ENCODE measurements around the gene DNAJB13.
"Not testable (repeated sequence)": the region's sequence is repeated elsewhere in the genome, so short reads cannot be mapped to it uniquely, and the experiment has no call there.

Gene DNAJB13

GRCh38 chr11:73950869-73951710 lies at the start of gene DNAJB13:
Gene DNAJB13, plus strand, starts transcription at chr11:73951026. Its CDS starts 44 bp downstream, at chr11:73951070.
- Mint-ChIP-seq H3K27ac (no peak within 1 kb of the TSS), H3K4me3 (no peak within 1 kb of the TSS)

GRCh38 chr11:73902303-73902702 lies 48.5 kb upstream of the DNAJB13 start:
- H3K36me3 Mint-ChIP-seq (ENCODE audit: low read depth) = peaks cover 22% of the 10 kb centered on the region
- peak overlapping the region; percentile 29 for H3K27ac Mint-ChIP-seq
- H3K9me3 Mint-ChIP-seq = no peaks in the 10 kb centered on the region
- no peaks in the 10 kb centered on the region for H3K4me1 Mint-ChIP-seq
- no peak for DNase-seq
- ATAC-seq = no peak
- H3K27me3 Mint-ChIP-seq = no peaks in the 10 kb centered on the region
- H3K4me3 Mint-ChIP-seq = no peak overlapping the region

More at GRCh38 chr11:73950869-73951710, at the start of gene DNAJB13:
- no peaks in the 10 kb centered on the region for H3K36me3 Mint-ChIP-seq (ENCODE audit: low read depth)
- H3K4me1 Mint-ChIP-seq = no peaks in the 10 kb centered on the region
- peak; percentile 72 for ATAC-seq
- H3K9me3 Mint-ChIP-seq = no peaks in the 10 kb centered on the region
- H3K27me3 Mint-ChIP-seq = peaks cover 4% of the 10 kb centered on the region
- peak; percentile 26 for DNase-seq

- no peak overlapping the region for H3K4me3 Mint-ChIP-seq
- DNase-seq (peak; percentile 3), ATAC-seq (peak; percentile 83)
- no peaks in the 10 kb centered on the region for H3K4me1 Mint-ChIP-seq
- H3K27ac Mint-ChIP-seq = no peak overlapping the region
- peaks cover 21% of the 10 kb centered on the region for H3K36me3 Mint-ChIP-seq (ENCODE audit: low read depth)
- no peaks in the 10 kb centered on the region for H3K27me3 Mint-ChIP-seq
- H3K9me3 Mint-ChIP-seq = no peaks in the 10 kb centered on the region
Measured at GRCh38 chr11:73907191-73907590, 43.6 kb upstream of the DNAJB13 start.

GRCh38 chr11:73912026-73912425 lies 38.8 kb upstream of the DNAJB13 start:
- no peak overlapping the region for H3K27ac Mint-ChIP-seq
- no peak for ATAC-seq
- no peak for DNase-seq
- H3K4me3 Mint-ChIP-seq = no peak overlapping the region
- no peaks in the 10 kb centered on the region for H3K27me3 Mint-ChIP-seq
- peaks cover 5% of the 10 kb centered on the region for H3K4me1 Mint-ChIP-seq
- peaks cover 30% of the 10 kb centered on the region for H3K36me3 Mint-ChIP-seq (ENCODE audit: low read depth)
- H3K9me3 Mint-ChIP-seq = no peaks in the 10 kb centered on the region

GRCh38 chr11:73913472-73913871 lies 37.4 kb upstream of the DNAJB13 start:
- DNase-seq (no peak), ATAC-seq (no peak)
- peaks cover 34% of the 10 kb centered on the region for H3K36me3 Mint-ChIP-seq (ENCODE audit: low read depth)
- H3K27ac Mint-ChIP-seq = no peak overlapping the region
- H3K4me1 Mint-ChIP-seq = peaks cover 5% of the 10 kb centered on the region
- no peaks in the 10 kb centered on the region for H3K9me3 Mint-ChIP-seq
- H3K27me3 Mint-ChIP-seq = no peaks in the 10 kb centered on the region
- H3K4me3 Mint-ChIP-seq = no peak overlapping the region

GRCh38 chr11:73914284-73914683 lies 36.5 kb upstream of the DNAJB13 start:
- no peak overlapping the region for H3K4me3 Mint-ChIP-seq
- H3K36me3 Mint-ChIP-seq (ENCODE audit: low read depth) = peaks cover 41% of the 10 kb centered on the region
- no peak for DNase-seq
- no peaks in the 10 kb centered on the region for H3K9me3 Mint-ChIP-seq
- no peak overlapping the region for H3K27ac Mint-ChIP-seq
- no peak for ATAC-seq
- peaks cover 5% of the 10 kb centered on the region for H3K4me1 Mint-ChIP-seq
- H3K27me3 Mint-ChIP-seq = no peaks in the 10 kb centered on the region

- ATAC-seq = peak; percentile 59
- no peak overlapping the region for H3K4me3 Mint-ChIP-seq
Measured at GRCh38 chr11:73916435-73916834, 34.4 kb upstream of the DNAJB13 start.

GRCh38 chr11:73921180-73921579 lies 29.6 kb upstream of the DNAJB13 start:
- ATAC-seq (no peak), DNase-seq (no peak)
- H3K4me3 Mint-ChIP-seq = no peak overlapping the region
- no peaks in the 10 kb centered on the region for H3K27me3 Mint-ChIP-seq
- H3K9me3 Mint-ChIP-seq = no peaks in the 10 kb centered on the region
- peaks cover 36% of the 10 kb centered on the region for H3K36me3 Mint-ChIP-seq (ENCODE audit: low read depth)
- no peak overlapping the region for H3K27ac Mint-ChIP-seq
- peaks cover 3% of the 10 kb centered on the region for H3K4me1 Mint-ChIP-seq

More at GRCh38 chr11:73916435-73916834, 34.4 kb upstream of the DNAJB13 start:
- no peaks in the 10 kb centered on the region for H3K27me3 Mint-ChIP-seq
- DNase-seq = no peak
- H3K4me1 Mint-ChIP-seq = peaks cover 5% of the 10 kb centered on the region
- peak overlapping the region; percentile 41 for H3K27ac Mint-ChIP-seq
- H3K9me3 Mint-ChIP-seq = no peaks in the 10 kb centered on the region
- H3K36me3 Mint-ChIP-seq (ENCODE audit: low read depth) = peaks cover 40% of the 10 kb centered on the region

- H3K27ac Mint-ChIP-seq = no peak overlapping the region
- H3K36me3 Mint-ChIP-seq (ENCODE audit: low read depth) = peaks cover 25% of the 10 kb centered on the region
- ATAC-seq (no peak), DNase-seq (no peak)
- no peaks in the 10 kb centered on the region for H3K9me3 Mint-ChIP-seq
- no peaks in the 10 kb centered on the region for H3K4me1 Mint-ChIP-seq
- no peaks in the 10 kb centered on the region for H3K27me3 Mint-ChIP-seq
- no peak overlapping the region for H3K4me3 Mint-ChIP-seq
Measured at GRCh38 chr11:73929388-73929787, 21.4 kb upstream of the DNAJB13 start.

- no peaks in the 10 kb centered on the region for H3K4me1 Mint-ChIP-seq
- no peak overlapping the region for H3K27ac Mint-ChIP-seq
- DNase-seq (no peak), ATAC-seq (peak; percentile 71)
- H3K36me3 Mint-ChIP-seq (ENCODE audit: low read depth) = peaks cover 23% of the 10 kb centered on the region
- no peaks in the 10 kb centered on the region for H3K27me3 Mint-ChIP-seq
- H3K9me3 Mint-ChIP-seq = no peaks in the 10 kb centered on the region
- no peak overlapping the region for H3K4me3 Mint-ChIP-seq
Measured at GRCh38 chr11:73931039-73931645, 19.7 kb upstream of the DNAJB13 start.

GRCh38 chr11:73931951-73932350 lies 18.9 kb upstream of the DNAJB13 start:
- no peak for ATAC-seq
- H3K27me3 Mint-ChIP-seq = no peaks in the 10 kb centered on the region
- no peak overlapping the region for H3K4me3 Mint-ChIP-seq
- no peak for DNase-seq
- no peak overlapping the region for H3K27ac Mint-ChIP-seq
- H3K9me3 Mint-ChIP-seq = no peaks in the 10 kb centered on the region
- peaks cover 21% of the 10 kb centered on the region for H3K36me3 Mint-ChIP-seq (ENCODE audit: low read depth)
- H3K4me1 Mint-ChIP-seq = no peaks in the 10 kb centered on the region

- DNase-seq (no peak), ATAC-seq (no peak)
- H3K27me3 Mint-ChIP-seq = no peaks in the 10 kb centered on the region
- peaks cover 17% of the 10 kb centered on the region for H3K36me3 Mint-ChIP-seq (ENCODE audit: low read depth)
- no peaks in the 10 kb centered on the region for H3K9me3 Mint-ChIP-seq
- no peaks in the 10 kb centered on the region for H3K4me1 Mint-ChIP-seq
- no peak overlapping the region for H3K27ac Mint-ChIP-seq
- no peak overlapping the region for H3K4me3 Mint-ChIP-seq
Measured at GRCh38 chr11:73932781-73933180, 18.0 kb upstream of the DNAJB13 start.

GRCh38 chr11:73936047-73936446 lies 14.8 kb upstream of the DNAJB13 start:
- H3K36me3 Mint-ChIP-seq (ENCODE audit: low read depth) = peaks cover 14% of the 10 kb centered on the region
- H3K4me3 Mint-ChIP-seq, H3K27me3 Mint-ChIP-seq, ATAC-seq, H3K27ac Mint-ChIP-seq, H3K4me1 Mint-ChIP-seq, DNase-seq, H3K9me3 Mint-ChIP-seq: not testable (repeated sequence)

GRCh38 chr11:73939096-73939495 lies 11.7 kb upstream of the DNAJB13 start:
- Mint-ChIP-seq H3K27ac (no peak overlapping the region), H3K4me3 (no peak overlapping the region), H3K27me3 (no peaks in the 10 kb centered on the region), H3K4me1 (peaks cover 6% of the 10 kb centered on the region), H3K36me3 (ENCODE audit: low read depth) (peaks cover 13% of the 10 kb centered on the region), H3K9me3 (peaks cover 6% of the 10 kb centered on the region)
- no peak for ATAC-seq
- DNase-seq = no peak

All from activated naive CD8-positive, alpha-beta T cell treated with anti-CD3 and anti-CD28 coated beads, Interleukin-2, amount 50 U/mL, for 24 hours (primary cell).